ENCODE results near the gene MYL12B.

Gene MYL12B

DNA sequence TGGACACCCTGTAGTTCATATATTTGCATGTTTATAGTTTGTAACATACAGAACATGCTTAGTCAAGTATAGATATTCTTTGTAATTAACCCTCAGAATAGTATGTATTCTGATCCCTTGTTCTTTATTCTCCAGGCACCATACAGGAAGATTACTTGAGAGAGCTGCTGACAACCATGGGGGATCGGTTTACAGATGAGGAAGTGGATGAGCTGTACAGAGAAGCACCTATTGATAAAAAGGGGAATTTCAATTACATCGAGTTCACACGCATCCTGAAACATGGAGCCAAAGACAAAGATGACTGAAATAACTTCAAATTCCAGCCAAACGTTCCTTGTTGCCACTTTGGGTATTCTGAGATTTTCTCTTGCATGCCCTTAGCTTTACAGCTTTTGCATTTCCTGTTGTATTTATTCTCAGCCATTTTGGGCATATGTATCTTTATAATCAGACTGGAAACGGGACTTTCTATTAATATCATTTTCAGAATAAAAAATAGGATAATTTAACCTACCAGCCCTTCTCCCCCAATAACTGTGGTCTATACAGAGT lies 6.2 kb upstream of the MYL12B start:
- Histone ChIP-seq H3K4me1 (ENCODE audit: control insufficient read depth, insufficient read depth, low read length) (peaks cover 17% of the 10 kb centered on the region), H3K27ac (ENCODE audit: low read depth, low read length) (no peak overlapping the region), H3K27me3 (ENCODE audit: control insufficient read depth, insufficient read depth, low read length) (no peaks in the 10 kb centered on the region), H3K9ac (ENCODE audit: low read length) (no peak overlapping the region), H3K4me3 (ENCODE audit: low read length) (no peak overlapping the region), H3K36me3 (ENCODE audit: control insufficient read depth, insufficient read depth, low read length) (peaks cover 23% of the 10 kb centered on the region)

DNA sequence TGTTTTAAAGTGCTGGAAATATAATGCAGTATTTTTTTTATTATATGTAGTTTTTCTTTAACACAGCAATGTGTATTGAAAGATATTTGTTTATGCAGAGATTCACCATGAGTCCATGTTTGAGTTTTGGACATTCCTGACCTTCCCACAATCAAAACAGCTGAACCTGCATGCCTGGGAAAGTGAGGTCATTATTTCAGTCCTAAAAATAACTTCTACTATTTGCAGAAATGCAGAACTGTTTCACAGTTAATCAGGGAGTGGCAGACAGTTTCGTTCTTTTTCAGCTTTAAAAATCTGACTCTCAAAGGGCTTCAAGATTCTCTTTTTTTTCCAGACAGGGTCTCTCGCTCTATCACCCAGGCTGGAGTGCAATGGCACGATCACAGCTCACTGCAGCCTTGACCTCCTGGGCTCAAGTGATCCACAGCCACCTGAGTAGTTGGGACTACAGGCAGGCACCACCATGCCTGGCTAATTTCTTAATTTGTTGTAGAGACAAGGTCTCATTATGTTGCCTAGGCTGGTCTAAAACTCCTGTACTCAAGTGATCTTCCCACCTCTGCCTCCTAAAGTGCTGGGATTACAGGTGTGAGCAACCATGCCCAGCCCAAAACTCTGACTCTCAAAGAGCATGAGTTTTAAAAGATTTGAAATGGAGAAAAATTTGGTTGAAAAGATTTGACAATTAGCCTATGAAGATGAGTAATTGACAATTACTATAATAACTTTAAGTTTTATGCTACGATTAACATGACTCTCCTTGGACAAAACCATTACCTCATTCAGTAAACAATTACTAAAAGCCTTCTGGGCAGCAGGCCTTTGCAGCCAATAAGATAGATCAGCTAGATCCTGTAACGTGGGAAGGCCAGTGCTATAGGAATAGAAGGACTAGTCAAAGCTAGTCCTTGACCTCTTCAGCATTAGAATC lies 5.0 kb upstream of the MYL12B start:
- Histone ChIP-seq H3K4me3 (ENCODE audit: low read length) (no peak overlapping the region), H3K27ac (ENCODE audit: low read depth, low read length) (peak overlapping the region; percentile 70), H3K4me1 (ENCODE audit: control insufficient read depth, insufficient read depth, low read length) (peaks cover 17% of the 10 kb centered on the region), H3K36me3 (ENCODE audit: control insufficient read depth, insufficient read depth, low read length) (peaks cover 23% of the 10 kb centered on the region), H3K27me3 (ENCODE audit: control insufficient read depth, insufficient read depth, low read length) (no peaks in the 10 kb centered on the region), H3K9ac (ENCODE audit: low read length) (no peak overlapping the region)

DNA sequence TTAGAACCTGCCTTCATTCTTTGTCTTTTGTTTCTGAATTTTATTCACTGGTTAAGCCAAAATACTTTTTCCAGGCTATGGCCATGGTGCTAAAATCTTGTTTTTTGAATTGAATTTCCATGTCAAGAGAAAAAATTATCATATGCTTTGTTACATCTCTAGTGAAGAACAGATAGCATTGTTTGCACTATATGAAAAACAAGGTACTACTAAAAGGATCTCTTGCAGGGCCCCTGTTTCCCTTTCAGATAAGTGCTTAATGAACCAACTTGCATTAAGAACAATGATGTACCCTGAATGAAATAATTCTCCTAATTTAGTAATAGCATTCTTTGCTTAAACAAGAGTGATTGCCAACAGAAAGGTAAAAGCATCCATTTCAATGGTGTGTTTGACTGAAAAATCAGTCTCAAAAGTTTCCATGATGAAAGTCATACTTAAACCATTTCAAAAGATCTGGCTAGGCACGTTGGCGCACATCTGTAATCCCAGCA lies 4.3 kb upstream of the MYL12B start:
- H3K36me3 ChIP-seq (ENCODE audit: control insufficient read depth, insufficient read depth, low read length), result peaks cover 23% of the 10 kb centered on the region
- H3K4me3 ChIP-seq (ENCODE audit: low read length), result no peak overlapping the region
- H3K27ac ChIP-seq (ENCODE audit: low read depth, low read length), result peak overlapping the region; percentile 70
- H3K4me1 ChIP-seq (ENCODE audit: control insufficient read depth, insufficient read depth, low read length), result peaks cover 15% of the 10 kb centered on the region
- no peaks in the 10 kb centered on the region for H3K27me3 ChIP-seq (ENCODE audit: control insufficient read depth, insufficient read depth, low read length)
- H3K9ac ChIP-seq (ENCODE audit: low read length), result no peak overlapping the region

DNA sequence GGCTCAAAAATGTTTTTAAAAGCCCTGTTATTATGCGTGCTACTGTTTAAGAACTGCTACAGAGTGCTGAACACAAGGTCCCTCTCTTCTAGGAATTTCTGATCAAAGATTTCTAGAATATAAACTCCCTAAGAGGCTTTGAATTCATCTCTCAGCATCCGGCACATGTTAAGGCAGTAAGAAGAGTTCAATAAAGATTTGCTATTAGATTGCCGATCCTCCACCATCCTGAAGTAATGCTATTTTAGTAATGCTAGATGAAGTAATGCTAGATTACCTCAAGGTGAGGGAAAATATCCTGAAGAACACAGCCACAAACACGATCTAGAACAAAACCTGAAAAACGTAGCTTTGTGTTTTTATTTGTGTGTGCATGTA lies 949 bp upstream of the MYL12B start:
- H3K36me3 ChIP-seq (ENCODE audit: control insufficient read depth, insufficient read depth, low read length), result peaks cover 10% of the 10 kb centered on the region
- peak overlapping the region; percentile 94 for H3K4me3 ChIP-seq (ENCODE audit: low read length)
- H3K9ac ChIP-seq (ENCODE audit: low read length), result no peak overlapping the region
- H3K4me1 ChIP-seq (ENCODE audit: control insufficient read depth, insufficient read depth, low read length), result peaks cover 33% of the 10 kb centered on the region
- no peaks in the 10 kb centered on the region for H3K27me3 ChIP-seq (ENCODE audit: control insufficient read depth, insufficient read depth, low read length)
- peak overlapping the region; percentile 95 for H3K27ac ChIP-seq (ENCODE audit: low read depth, low read length)

DNA sequence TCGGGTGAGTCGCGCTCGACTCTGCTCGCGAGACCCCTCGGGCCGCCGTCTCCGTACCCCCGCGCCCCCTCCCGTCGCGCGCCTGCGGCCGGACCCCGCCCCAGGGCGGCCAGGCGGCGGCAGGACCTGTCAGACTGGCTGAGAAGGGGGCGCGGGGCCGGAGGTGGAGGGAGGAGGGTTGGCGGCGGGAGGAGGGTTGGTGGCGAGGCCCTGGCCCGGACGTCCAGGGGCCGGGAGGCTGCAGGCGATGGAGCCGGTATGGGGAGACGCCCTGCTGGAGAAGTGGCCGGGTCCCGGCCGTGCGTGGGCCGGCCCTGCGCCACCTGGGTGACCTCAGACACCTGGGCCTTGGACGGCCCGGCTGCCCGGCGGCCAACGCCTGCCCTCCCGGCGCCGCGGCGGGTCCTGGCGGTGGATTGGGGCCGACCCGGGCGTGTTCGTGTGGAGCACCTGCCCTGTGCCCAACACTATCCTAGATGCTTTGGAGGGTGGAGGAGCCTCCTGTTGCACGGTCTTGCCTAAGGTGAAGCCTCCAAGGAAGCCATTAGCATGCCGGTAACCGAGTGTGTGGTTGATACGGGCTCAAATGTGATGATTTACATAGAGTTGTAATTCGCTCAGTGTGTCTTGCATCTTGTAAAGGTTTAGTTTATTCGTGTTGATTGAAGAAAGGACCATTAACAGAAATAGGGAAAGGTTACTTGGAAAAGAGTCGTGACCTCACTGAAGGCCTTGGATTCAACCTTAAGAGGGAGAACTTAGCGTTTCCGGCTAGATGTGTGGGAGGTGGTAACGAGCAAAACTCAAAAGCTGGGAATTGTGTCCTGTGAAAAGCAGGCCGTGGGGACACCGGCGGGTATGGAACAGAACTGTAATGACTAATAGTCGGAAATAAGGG lies 550 bp downstream of the MYL12B start:
- Histone ChIP-seq H3K9ac (ENCODE audit: low read length) (peak overlapping the region; percentile 84), H3K27ac (ENCODE audit: low read depth, low read length) (peak overlapping the region; percentile 95), H3K4me3 (ENCODE audit: low read length) (peak overlapping the region; percentile 94), H3K36me3 (ENCODE audit: control insufficient read depth, insufficient read depth, low read length) (peaks cover 7% of the 10 kb centered on the region), H3K4me1 (ENCODE audit: control insufficient read depth, insufficient read depth, low read length) (peaks cover 22% of the 10 kb centered on the region), H3K27me3 (ENCODE audit: control insufficient read depth, insufficient read depth, low read length) (no peaks in the 10 kb centered on the region)

DNA sequence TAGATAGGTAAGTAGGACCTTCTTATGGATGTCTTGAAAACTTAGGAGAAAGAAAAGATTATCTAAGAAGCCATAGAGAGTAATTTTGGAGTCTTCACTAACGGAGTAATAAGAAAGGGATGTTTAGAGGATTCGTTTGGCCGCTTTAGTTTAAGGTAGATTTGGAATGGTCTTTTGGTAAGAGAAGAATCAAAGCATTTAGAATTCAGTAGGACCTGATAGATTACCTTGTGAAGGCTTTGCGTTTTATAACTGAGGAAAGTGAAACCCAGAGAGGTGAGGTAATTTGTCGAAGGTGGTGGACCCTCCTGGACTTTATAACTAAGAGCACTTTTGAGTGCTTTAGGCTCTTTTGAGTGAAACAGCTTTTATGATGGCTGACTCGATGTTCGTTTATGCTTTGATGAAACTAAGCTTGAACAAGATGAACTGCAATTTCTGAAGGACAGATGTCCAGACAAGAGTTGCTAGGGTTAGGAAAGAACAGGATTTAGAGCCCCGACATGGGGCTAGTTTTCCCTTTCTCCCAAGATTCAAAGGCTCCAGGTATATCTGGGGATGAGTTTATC lies 1.3 kb downstream of the MYL12B start:
- Histone ChIP-seq H3K27ac (ENCODE audit: low read depth, low read length) (no peak overlapping the region), H3K4me1 (ENCODE audit: control insufficient read depth, insufficient read depth, low read length) (peaks cover 23% of the 10 kb centered on the region), H3K4me3 (ENCODE audit: low read length) (peak overlapping the region; percentile 94), H3K27me3 (ENCODE audit: control insufficient read depth, insufficient read depth, low read length) (no peaks in the 10 kb centered on the region), H3K9ac (ENCODE audit: low read length) (peak overlapping the region; percentile 10), H3K36me3 (ENCODE audit: control insufficient read depth, insufficient read depth, low read length) (peaks cover 4% of the 10 kb centered on the region)

DNA sequence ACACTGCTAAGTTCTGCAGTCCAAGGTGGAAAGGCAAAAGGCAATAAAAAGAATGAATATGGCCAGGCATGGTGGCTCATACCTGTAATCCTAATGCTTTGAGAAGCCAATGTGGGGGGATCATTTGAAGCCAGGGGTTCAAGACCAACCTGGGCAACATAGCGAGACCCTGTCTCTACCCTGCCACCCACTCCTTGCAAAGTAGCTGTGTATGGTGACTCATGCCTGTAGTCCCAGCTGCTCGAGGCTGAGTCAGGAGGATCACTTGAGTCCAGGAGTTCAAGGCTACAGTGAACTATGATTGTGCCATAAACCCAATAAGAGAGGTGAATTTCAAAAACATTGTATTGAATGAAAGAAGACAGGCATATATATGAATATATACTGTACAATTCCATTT lies 2.4 kb downstream of the MYL12B start:
- Histone ChIP-seq H3K36me3 (ENCODE audit: control insufficient read depth, insufficient read depth, low read length) (no peaks in the 10 kb centered on the region), H3K4me3 (ENCODE audit: low read length) (peak overlapping the region; percentile 19), H3K27me3 (ENCODE audit: control insufficient read depth, insufficient read depth, low read length) (no peaks in the 10 kb centered on the region), H3K4me1 (ENCODE audit: control insufficient read depth, insufficient read depth, low read length) (peaks cover 23% of the 10 kb centered on the region), H3K27ac (ENCODE audit: low read depth, low read length) (no peak overlapping the region), H3K9ac (ENCODE audit: low read length) (no peak overlapping the region)

DNA sequence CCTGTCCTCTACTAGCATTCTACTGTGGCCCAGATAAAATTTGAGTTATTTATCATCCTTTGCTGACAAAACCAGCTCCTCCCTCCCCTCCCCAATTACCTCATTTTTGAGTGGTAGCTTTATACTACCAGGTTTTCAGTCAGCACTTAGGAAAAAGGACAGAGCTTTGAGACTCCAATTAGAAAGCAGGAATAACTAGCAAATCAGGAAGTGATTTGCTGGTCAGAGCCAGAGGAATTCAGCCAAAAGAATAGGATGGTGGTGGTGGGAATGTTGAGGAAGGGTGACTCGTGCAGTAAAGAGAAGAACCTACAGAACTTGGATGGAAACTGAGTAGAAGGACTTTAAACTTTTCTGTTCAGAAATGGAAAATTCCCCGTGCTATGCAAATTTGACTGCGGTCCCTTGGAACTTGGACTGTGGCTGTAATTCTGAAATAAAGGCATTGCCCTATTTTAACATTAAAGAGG lies 3.7 kb downstream of the MYL12B start:
- H3K4me3 ChIP-seq (ENCODE audit: low read length), result no peak overlapping the region
- peaks cover 23% of the 10 kb centered on the region for H3K4me1 ChIP-seq (ENCODE audit: control insufficient read depth, insufficient read depth, low read length)
- H3K9ac ChIP-seq (ENCODE audit: low read length), result no peak overlapping the region
- H3K27me3 ChIP-seq (ENCODE audit: control insufficient read depth, insufficient read depth, low read length), result no peaks in the 10 kb centered on the region
- no peak overlapping the region for H3K27ac ChIP-seq (ENCODE audit: low read depth, low read length)
- no peaks in the 10 kb centered on the region for H3K36me3 ChIP-seq (ENCODE audit: control insufficient read depth, insufficient read depth, low read length)

DNA sequence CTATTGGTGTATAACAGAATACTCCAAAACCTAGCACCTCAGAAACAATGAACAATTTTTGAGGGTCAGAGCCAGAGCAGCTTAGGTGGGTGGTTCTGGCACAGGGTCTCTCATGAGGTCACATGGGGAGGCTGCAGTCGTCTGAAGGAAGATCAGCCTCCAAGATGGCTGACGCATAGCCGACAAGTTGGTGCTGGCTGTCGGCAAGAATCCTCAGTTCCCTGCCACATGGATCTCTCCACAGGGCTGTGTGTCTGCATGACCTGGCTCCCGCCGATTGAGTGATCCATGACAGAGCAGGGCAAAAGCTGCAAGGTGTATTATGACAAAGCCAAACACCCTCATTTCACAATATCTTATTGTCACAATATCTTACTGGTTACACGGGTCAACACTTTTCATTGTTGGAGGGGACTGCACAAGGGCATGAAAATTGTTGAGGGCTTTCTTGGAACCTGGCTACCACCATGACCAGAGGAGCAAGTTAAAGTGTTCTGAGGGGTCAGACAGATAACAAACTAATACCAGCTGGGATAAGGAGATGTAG lies 4.2 kb downstream of the MYL12B start:
- Histone ChIP-seq H3K27me3 (ENCODE audit: control insufficient read depth, insufficient read depth, low read length) (no peaks in the 10 kb centered on the region), H3K36me3 (ENCODE audit: control insufficient read depth, insufficient read depth, low read length) (no peaks in the 10 kb centered on the region), H3K4me1 (ENCODE audit: control insufficient read depth, insufficient read depth, low read length) (peaks cover 20% of the 10 kb centered on the region), H3K4me3 (ENCODE audit: low read length) (no peak overlapping the region), H3K9ac (ENCODE audit: low read length) (no peak overlapping the region), H3K27ac (ENCODE audit: low read depth, low read length) (no peak overlapping the region)

DNA sequence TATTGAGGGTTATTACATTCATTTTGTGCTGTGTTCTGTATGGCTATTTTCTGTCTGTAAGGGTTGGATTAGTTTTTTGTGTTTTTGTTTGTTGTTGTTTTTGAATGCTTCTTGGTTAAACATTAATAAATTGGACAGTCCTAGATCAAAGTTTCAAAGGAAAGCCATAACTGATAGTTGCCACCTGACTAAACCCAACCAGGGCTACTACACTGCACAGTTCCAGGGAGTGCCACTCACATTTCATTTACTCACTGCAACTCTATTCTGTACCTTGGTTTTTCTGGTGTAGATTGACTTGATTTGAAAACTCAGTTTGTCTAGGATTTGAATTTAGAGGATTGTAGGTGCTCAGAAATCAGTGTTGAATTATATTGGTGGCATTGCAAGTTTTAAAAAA lies 6.4 kb downstream of the MYL12B start:
- Histone ChIP-seq H3K27ac (ENCODE audit: low read depth, low read length) (no peak overlapping the region), H3K4me1 (ENCODE audit: control insufficient read depth, insufficient read depth, low read length) (peaks cover 19% of the 10 kb centered on the region), H3K27me3 (ENCODE audit: control insufficient read depth, insufficient read depth, low read length) (no peaks in the 10 kb centered on the region), H3K36me3 (ENCODE audit: control insufficient read depth, insufficient read depth, low read length) (no peaks in the 10 kb centered on the region), H3K9ac (ENCODE audit: low read length) (no peak overlapping the region), H3K4me3 (ENCODE audit: low read length) (no peak overlapping the region)

DNA sequence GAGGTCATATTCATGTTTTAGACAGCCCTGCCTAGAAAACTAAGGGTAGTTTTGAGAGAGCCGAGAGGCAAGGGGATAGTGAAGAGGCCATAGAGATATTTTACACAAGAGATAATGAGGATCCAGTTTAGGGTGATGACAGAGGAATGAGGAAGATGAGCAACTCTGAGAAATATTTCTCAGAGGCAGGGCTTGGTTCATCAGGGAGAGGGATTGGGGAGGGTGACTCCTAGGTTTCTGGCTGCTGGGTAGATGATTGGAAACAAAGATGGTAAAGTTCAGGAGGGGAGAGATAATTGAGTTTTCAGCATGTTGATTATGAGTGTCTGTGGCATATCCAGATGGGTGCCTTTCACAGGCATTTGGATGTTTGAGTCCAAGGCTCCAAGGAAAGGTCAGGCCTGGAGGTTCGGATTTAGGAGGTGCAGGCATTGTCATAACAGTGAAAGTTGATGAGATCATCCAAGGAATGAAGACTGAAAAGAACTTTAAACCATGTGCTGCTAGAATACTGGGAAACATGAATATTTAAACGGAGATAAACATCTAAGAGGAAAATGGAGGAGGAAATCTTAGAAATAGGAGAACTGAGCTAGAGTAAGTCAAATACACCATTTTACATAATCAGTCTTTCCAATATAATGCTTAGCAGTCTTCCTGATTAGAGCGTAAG lies 7.4 kb downstream of the MYL12B start:
- Histone ChIP-seq H3K4me3 (ENCODE audit: low read length) (no peak overlapping the region), H3K27me3 (ENCODE audit: control insufficient read depth, insufficient read depth, low read length) (no peaks in the 10 kb centered on the region), H3K27ac (ENCODE audit: low read depth, low read length) (no peak overlapping the region), H3K36me3 (ENCODE audit: control insufficient read depth, insufficient read depth, low read length) (peaks cover 2% of the 10 kb centered on the region), H3K9ac (ENCODE audit: low read length) (no peak overlapping the region), H3K4me1 (ENCODE audit: control insufficient read depth, insufficient read depth, low read length) (peaks cover 12% of the 10 kb centered on the region)

All from rectal smooth muscle tissue (tissue), 1 donor.